Adrenal gland (tissue), 5 donors: Measurements from ENCODE around the gene ITPK1.

Source experiments
- POLR2A ChIP-seq, 2 donors: fragments of 450-650 bp; IDR thresholded peaks; one replicate each; pipeline ENCODE4 v1.6.1; 2017; ENCODE audit warnings: antibody characterized with exemption in 2 of 2, mild to moderate bottlenecking in 2 of 2, moderate library complexity in 1 of 2
- TF ChIP-seq, protein P1 (sequence below), 6 experiments: fragments of 450-650 bp in 4 of 6; fragments of 200-600 bp in 2 of 6; sonication (generic) in 1 of 6; IDR thresholded peaks; 1 replicate in 5 of 6; 2 replicates in 1 of 6; pipeline versions ENCODE4 v1.5.1 to v1.8.0; 2016 to 2021; ENCODE audit warnings: antibody characterized with exemption in 6 of 6, mild to moderate bottlenecking in 2 of 6, moderate library complexity in 1 of 6
- donor health status: DM: no; HTN: no; CAD: no.

DNA sequence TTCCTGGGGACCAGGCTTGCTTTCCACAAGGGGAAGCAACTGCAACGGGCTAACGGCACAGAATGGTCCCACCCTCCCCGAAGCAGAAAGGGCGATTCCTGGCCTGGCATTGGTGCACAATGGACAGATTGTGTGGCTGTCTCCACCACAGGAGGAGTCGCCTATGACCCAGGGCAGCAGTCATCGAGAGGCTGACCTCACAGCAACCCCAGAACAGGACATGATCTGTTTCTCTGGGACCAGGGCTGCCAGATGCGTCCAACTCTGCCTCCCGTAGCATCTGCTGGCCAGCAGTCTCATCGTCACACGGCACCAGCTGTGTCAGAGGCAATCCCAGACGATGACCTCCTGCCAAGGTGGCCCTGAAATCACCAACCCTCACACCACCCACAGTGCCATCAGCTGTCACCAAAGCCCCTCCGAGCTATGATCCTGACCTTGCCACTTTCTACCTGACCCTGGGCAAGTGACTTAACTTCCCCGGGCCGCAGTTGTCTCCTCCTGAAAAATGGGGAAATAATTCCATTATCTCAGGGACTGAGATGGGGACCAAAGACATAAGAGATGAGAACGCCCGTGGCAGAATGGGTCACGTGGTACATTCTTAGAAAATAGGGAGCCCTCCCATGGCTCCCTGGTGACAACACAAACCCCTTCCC, 106.1 kb downstream of the ITPK1 start:
- TF ChIP-seq, protein P1, sequence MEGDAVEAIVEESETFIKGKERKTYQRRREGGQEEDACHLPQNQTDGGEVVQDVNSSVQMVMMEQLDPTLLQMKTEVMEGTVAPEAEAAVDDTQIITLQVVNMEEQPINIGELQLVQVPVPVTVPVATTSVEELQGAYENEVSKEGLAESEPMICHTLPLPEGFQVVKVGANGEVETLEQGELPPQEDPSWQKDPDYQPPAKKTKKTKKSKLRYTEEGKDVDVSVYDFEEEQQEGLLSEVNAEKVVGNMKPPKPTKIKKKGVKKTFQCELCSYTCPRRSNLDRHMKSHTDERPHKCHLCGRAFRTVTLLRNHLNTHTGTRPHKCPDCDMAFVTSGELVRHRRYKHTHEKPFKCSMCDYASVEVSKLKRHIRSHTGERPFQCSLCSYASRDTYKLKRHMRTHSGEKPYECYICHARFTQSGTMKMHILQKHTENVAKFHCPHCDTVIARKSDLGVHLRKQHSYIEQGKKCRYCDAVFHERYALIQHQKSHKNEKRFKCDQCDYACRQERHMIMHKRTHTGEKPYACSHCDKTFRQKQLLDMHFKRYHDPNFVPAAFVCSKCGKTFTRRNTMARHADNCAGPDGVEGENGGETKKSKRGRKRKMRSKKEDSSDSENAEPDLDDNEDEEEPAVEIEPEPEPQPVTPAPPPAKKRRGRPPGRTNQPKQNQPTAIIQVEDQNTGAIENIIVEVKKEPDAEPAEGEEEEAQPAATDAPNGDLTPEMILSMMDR (IDR thresholded peaks at IDR 0.05): no peak
- no peak for TF ChIP-seq POLR2A (IDR thresholded peaks at IDR 0.05)
